Measurements from ENCODE around the gene RAP1B.

The RAP1B gene

DNA sequence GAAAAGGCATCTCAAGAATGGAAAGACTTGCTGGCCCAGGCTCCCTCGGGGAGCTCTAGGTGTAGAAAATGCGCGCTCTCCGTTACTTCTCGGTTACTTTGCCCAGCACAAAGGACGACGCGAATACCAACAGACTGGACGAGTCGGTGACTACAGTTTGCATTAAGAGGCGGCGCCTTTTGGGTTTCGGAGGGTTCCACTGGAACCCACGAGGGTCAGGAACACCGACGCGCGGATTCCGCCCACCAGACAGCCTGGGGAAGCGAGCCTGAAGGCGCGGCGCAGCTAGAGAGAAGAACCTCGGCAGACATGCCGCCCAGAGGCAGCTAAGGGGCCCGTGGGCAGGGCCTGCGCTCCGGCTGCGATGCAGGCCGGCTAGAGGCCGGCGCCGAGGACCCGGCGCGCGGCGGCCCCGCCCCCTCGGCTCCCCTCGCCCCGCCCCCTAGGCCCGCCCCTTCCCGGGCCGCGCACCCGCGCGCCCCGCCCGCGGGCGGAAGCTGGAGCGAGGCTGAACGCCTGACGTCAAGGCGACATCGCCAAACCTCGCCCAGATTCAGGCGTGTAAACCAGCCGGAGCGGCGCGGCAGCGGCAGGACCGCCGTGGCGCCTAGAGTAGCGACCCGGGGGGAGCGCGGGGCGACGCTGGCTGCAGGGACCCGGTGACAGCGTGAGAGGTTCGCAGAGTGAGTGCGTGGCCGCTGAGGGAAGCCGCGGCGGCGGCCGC is at the start of gene RAP1B:
Gene RAP1B, plus strand, starts transcription at position 530 of the 724 bp plus-strand sequence. CDS start 37,826 bp downstream, outside the sequence.
- peak; percentile 87 for DNase-seq

DNA sequence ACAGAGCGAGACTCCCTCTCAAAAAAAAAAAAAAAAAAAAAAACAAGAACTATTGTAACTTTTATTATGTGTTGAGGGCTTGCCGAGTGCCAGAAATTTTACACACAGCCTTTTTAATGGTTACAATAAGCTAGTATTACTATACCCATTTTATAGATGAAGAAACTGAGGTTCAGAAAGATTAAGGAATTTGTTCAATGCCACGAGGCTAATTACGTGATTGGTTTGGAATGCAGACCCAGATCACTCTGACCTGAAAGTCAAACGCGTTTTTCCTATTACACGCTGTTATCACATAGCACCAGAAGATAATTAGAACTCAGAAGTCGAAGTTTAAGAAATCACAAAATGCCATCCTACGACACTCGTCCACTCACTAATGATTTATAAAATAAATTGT is 48.9 kb upstream of the RAP1B start:
- DNase-seq, result no peak

DNA sequence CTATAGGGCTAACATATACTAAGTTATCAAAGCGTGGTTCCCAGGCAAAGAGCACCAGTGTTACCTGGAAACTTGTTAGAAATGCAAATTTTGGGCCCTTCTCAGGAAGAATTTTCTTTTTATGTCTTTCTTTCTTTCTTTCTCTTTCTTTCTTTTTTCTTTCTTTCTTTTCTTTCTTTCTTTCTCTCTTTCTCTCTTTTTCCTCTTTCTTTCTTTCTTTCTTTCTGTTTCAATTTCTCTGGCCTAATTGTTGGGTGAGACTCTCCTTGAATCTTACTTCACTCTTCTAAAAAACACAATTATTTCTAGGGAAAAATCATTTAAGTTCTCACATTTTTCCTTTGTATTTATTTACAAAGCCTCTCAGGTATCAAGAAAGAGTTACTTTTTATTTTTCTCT is 46.5 kb upstream of the RAP1B start:
- DNase-seq, result no peak

DNA sequence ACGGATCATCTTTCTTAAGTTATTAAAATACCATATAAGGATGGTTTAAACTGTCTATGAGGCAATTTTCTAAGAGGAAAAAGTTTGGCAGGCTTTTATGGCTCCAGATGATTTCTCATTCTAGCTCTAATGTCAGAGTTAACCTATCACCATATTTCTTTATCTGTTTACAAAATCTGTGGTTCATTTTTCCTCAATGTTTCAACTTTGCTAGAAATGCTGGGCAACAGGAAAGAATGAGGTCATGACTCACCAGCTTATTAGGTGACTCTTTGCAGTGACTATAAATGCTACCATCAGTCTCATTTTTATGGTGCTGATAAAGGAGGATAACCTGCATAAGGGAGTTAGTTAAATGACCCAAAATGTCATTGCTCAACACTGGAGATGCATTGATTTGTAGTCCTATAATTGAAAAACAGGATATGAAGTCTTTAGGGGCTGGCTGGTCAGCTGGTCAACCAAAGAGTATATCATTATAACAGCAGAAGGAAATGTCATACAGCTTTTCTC is 45.3 kb upstream of the RAP1B start:
- DNase-seq, result no peak

DNA sequence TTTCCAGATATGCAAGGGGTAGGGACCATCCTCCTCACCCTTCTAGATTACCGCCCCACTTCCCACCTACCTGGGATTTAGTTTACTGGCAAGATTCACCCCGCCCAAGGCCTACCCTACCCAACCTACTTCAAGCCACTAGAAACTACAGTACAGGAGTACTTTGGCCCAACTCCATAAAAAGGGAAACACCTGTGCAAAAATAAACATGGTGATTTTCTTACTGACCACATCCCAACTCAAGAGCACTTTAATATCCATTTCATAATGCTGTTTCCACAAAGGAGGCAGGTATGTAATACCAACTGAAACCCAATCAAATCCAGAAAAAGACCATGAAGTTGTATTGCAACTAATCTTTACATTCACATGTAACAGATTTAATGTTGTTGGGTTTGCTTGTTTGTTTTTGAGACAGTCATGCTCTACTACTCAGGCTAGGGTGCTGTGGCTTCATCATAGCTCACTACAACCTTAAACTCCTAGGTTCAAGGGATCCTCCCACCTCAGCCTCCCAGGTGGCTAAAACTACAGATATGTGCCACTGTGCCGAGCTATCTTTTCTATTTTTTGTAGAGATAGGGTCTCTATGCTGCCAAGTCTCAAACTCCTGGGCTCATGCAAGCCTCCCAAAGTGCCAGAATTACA is 41.7 kb upstream of the RAP1B start:
- DNase-seq, result no peak

DNA sequence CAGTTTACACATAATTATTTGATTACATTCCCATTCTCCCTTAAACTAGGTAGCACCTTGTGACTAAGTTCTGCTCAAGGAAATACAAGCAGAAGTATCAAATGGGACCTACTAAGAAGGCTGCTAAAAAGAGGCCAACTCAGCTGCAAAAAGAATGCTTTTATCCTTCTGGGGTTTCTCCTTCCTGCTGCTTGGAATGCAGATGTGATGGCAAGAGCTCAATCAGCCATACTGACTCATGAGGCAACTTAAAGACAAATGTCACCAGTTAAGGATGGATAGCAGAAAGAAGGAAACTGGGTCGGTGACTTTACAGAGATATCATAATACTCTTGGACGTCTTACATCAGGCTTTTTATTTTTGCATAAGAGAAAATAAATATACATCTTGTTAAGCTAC is 38.0 kb upstream of the RAP1B start:
- DNase-seq, result no peak

DNA sequence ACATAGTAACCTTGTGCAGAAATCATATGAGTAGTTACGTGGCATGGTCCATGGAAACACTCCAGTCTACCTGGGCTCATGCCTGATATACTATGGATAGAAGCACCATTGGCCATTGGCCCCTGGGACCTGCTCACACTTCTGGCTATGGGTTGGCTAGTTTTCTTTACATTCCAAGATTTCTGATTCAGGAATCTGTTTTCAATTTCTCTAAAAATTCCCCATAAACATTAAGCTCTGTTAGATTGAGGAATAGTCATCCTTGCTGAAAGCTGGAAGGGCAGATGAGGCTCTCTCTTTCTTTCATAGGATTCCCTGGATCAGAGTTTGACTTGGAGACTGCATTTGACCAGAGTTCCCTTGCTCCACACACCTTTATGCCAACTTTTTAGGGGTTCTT is 37.3 kb upstream of the RAP1B start:
- no peak for DNase-seq

DNA sequence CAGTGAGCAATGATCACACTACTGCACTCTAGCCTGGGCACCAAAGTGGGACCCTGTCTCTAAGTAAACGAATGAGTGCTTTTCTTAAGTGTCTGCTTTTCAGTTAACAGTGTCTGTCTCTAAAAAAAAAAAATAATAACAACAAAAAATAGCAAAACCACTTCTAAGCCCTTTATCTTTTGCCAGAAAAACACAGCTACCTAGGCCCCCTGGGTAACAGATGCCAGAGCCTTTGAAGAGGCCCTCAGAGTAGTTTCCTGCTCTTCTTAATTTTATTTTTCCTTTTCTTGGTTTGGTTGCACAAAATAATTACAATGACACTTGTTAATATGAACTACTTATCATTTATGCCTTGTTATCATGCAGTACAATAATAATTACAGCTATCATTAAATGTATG is 32.8 kb upstream of the RAP1B start:
- DNase-seq, result peak; percentile 7

DNA sequence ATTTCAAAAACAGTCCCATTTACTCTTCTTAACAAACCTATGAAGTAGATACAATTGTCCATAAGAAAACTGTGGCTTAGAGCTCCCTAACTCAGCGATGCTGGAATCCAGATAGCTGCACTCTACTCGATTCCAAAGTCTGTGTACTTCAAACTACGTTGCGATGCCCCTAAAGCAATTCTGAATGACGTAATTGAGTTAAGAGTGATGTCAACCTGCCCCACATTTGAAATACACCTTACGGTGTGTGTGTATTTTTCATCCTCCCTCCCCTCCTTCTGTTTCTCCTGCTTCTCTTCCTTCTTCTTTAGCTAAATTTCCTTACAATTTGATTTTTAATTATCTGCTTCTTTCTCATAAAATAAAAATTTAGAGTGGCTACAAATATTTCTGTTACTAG is 31.9 kb upstream of the RAP1B start:
- no peak for DNase-seq

DNA sequence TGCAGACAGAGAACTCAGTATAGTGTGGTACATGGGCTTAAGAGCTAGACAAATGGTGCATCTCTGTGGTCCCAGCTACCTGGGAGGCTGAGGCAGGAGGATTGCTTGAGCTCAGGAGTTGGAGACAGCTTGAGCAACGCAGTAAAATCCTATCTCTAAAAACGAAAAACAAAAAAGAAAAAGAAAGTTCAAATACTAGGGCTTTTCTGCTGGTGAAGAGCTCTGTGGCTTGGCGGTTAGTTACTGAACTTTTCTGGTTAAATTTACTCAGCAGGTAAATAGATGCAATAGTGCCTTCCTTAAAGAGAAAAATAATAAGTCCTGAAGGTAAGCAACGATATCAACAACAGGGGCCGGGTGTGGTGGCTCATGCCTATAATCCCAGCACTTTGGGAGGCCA is 31.4 kb upstream of the RAP1B start:
- no peak for DNase-seq

DNA sequence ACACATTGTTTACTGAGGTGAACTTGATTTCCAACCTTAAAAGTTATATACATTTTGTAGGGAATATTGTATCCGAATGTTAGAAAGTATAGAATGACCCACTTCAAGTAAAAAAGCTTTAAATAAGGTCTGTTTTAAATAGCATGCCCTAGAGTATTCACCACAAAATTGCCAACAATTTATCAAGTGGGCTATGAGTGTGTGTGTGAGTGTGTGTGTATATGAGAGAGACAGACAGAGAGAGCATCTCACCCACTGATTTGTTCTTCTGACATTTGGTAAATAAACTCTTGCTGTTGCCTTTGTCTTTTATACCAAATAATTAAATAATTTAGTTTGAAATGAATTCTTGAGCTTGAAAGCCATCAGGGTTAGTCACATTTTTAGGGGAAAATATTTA is 29.8 kb upstream of the RAP1B start:
- no peak for DNase-seq

DNA sequence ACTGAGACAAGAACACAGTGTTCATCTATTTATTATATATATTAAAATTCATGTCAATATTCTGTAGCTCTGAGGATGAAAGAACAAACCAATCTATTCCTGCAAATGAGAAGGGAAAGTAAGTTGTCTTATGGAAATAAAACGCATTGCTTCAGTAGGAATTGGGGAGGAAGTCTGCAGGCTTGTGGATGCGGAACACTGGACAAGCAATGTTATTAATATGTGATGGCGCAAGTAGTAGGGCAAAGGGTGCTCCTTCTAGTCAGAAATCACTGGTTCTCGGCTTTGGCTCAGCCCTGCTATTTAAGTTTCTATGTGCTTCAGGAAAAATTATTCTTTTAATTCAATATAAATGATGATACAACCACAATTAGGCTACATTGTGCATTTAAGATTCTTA is 28.8 kb upstream of the RAP1B start:
- DNase-seq, result no peak

DNA sequence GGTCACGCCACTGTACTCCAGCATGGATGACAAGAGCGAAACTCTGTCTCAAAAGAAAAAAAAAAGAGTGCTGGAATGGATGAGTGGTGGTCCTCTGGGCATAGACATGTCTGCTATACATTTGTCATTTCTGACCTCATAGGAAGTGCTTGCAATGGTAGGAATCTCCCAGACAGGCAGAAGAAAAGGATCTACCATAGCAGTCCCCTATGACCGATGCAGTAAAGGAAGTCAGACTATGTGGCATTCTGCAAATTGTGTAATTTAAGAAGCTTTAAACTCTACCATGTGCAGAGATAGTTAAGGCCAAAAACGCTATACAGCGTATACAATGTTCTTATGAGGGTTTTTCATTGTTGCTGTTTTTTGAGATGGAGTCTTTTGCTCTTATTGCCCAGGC is 24.7 kb upstream of the RAP1B start:
- no peak for DNase-seq

DNA sequence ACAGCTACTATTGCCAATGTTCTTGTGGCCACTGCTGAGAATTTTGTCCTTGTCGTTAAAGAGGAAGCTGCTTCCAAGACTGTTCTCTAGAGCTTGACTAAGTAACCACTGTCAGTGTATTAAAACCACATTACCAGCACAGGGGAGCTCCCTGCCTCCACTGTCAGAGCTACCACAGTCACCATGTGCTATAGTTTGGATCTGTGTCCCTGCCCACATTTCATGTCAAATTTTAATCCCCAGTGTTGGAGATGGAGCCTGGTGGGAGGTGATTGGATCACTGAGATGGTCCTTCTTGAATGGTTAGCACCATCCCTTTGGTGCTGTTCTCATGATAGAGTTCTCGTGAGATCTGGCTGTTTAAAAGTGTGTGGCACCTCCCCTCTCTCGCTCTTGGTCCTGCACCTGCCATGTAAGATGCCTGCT is 23.2 kb upstream of the RAP1B start:
- DNase-seq, result peak; percentile 26

DNA sequence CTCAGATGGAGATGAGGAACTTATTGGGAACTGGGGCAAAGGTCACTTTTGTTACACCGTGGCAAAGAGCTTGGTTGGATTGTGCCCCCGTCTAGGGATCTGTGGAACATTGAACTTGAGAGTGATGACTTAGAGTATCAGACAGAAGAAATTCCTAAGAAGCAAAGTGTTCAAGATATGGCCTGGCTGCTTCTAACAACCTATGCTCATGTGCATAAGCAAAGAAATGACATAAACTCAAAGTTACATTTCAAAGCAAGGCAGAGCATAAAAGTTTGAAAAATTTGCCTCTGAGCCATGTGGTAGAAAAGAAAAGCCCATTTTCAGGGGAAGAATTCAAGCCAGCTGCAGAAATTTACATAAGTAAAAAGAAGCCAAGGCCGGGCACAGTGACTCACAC is 21.5 kb upstream of the RAP1B start:
- no peak for DNase-seq

DNA sequence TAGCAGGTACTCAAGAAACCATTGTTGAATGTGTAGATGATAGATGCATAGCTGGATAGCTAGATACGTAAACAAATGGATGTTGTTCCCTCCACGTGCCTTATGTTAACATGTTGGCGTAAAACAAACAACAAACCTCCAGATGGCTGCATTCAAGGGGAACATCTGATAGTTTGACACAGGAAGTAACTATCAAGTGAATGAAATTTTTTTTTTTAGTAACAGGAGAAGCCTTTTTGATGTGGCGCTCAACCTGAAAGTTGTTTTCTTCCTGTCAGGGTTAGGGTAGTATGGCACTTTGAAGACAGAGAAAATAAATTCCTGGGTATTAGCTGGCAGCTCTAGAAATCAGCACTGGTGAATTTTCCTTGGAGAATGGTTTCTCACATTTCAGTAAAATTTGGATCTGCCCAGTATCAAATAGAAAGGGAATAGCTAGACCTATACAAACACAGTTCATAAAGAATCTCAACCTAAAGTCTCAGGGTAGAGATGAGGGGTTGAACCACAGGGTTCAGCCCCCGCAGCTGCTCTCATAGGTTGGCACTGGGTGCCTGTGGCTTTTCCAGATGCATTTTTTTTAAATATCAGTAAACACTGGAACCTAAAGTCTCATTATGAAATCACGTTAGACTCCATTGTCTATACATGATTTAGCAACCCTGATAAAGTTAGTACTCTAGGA is 18.8 kb upstream of the RAP1B start:
- DNase-seq, result peak; percentile 38

DNA sequence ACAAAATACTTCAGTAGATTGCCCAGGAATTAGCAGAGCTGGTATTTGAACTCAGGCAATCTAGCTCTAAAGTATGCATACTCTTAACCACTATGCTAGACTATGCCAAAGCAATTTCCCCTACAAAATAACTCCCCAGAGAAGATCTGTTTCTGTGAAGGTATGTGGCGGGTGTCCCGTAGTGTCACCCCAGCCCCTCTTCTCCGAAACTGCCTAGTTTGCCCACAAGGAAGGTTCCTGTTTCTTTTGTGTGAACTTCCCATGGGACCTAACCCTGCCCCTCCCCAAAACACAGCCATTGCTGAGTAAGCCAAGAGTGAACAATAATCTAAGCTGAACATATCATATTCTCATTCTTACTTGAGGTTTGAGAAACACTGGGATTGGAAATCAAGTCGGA is 15.5 kb upstream of the RAP1B start:
- no peak for DNase-seq

DNA sequence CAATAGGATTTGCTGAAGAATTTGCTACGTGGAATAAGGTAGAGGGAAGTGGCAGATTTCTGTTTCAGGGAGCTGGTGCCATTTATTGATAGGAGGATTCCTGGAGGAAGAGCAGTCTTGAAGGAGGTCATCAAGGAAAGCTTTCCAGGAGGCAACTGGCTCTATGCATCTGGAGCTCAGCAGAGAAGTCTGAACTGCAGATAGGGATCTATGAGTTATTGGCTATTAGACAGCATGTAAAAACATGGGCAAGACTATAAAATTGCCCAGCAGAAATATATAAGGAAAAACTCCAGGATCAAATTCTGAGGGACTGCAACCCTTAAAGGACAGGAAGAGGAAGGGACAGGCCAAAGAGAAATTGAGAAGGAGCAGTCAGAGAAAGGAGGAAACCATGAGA is 8.9 kb upstream of the RAP1B start:
- no peak for DNase-seq

DNA sequence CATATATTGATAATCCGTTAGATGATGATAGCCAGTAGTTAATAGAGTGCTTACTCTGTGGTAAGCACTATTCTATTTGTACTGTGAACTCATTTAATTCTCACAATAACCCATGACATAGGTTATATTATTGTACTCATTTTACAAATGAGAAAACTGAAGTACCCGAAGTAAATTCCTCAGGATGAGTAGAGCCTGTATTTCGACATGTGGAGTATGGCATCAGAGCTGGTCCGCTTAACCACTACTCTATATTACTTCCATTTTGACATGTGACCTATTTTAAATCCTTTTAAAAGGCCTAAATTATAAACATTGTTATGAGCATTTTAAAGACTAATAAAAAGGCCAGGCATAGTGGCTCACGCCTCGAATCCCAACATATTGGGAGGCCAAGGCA is 8.0 kb upstream of the RAP1B start:
- no peak for DNase-seq

DNA sequence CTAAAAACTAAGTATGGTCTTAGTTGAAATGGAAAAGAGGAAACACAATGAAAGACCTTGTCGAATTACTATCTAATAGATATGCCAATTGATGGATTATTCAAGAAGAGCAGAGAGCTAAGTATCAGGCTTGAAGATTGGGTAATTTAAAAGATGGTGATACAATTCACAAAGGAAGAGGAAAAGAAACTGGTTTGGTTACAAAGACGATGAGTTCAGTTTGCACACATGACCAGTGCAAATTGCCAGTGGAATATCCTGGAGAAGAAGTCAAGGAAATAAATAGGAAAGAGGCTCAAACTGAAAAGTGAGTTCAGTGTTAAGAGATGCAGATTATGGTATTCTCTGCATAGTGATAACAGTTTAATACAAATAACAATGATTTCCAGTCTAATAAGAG is 2.5 kb upstream of the RAP1B start:
- no peak for DNase-seq

DNA sequence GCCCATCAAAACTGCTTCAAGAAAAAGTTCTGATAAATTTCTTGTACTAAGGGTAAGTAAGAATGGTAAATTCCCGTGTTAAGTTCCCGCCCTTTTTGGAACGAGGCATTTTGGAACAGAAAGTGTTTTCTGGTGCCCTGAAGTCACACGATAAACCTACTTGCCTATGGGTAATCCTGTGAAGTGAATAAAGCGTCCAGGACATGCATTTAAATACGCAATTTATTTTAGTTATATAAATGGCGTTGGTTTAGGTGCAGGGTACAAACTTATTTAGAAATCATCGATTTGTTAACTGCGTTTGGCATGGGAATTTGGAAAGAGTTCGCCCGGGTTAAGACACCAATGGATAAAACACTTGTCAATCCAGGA is 715 bp upstream of the RAP1B start:
- DNase-seq, result no peak

DNA sequence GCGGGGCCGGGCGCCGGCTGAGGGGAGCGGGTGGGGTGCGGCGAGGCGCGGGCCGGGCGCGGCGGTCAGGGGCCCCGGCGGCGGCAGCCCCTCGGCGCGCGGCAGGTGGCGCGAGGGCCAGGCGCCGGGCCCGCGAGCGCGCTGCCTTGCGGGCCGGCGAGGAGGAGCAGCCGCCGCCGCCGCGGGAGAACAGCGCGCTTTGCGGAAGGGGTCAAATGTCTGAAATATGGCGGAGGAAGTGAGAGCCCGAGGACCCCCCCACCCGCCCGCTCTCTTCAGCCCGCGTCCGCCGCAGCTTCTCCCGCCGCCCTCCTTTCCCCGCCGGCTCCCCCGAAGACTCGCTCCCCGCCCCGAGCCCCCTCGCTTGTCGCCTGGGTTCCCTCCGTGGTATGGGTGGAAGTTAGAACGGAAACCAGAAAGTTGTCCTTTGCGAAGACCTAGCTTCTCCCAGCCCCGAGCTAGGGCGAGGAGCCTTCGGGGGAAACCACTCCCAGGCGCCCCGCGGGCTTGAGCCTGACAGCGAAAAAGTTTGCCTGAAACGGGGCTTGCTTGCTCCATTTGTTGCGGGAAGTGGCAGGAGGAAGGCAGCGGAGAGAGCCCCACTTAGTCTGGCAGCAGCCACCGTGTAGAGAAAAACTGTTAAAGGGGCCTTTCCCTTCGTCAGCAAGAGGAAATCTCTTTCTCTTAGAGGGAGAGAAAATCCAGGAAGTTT is 551 bp downstream of the RAP1B start:
- peak; percentile 36 for DNase-seq

DNA sequence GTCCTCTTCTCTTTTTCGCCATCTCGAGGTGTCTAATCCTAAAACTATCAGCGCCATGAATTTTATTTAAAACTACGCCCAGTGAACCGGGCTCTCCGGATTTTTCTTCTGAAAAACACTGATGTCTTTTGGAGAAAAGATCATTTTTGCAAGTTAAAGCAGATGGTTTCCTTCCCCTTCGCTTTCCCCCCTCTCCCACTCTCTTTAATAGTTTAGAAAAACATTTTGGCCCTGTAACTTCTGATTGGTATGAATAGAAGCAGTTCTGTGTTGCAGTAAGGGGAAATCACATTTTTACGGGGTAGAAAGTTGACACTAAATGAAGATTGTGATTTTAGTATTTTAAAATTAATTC is 1.1 kb downstream of the RAP1B start:
- DNase-seq, result no peak

DNA sequence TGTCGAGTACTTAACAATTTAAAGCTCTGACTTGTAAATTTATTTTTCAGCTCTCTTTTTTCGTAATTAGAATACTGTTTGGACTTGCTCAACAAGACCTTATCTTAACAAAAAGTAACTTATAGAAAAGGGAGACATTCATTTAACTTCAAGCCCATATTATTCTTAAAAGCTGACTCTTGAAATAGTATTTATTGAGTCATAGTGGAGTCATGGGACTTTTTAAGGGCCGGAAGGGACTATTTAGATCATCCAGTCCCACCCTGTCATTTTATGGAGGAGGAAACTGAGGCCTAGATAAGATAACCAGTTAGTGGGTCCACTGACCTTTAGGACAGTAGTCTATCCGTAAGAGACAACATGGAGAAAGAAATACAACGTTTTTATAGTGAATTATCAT is 1.5 kb downstream of the RAP1B start:
- no peak for DNase-seq

Data from activated gamma-delta T cell treated with Interleukin-2 at 50 U/mL for 16 hours (primary cell).